H1 (cell line): ENCODE data around the gene GSDME. TPM values are rescaled to one million over a fixed set of nuclear protein-coding genes. Genes with fewer than 3 reads are reported as not detected.

Source experiments
- CTCF ChIA-PET: fragments of 300-600 bp; sonication (Branson Sonifier 250); formaldehyde crosslinking; loops from one replicate; lab custom pipeline; 2021; ENCODE audit not compliant: partially characterized antibody; lab: Charles Lee
- POLR2A ChIA-PET: fragments of 300-600 bp; sonication (Branson Sonifier 250); formaldehyde crosslinking; loops from one replicate; lab custom pipeline; 2021; ENCODE audit warnings: inconsistent platforms; ENCODE audit not compliant: partially characterized antibody; lab: Charles Lee
- DNase-seq, 2 experiments: peaks; one replicate each; pipeline versions ENCODE4 v3.0.0 to v3.0.0-alpha.2; 2010 to 2022; ENCODE audit warnings: low spot score in 2 of 2, low read depth in 1 of 2, mixed read lengths in 1 of 2
- FAIRE-seq: peaks from 2 replicates; lab custom pipeline; 2011; peaks lifted over from hg19 to GRCh38; lab: Jason Lieb, UNC
- H2AFZ ChIP-seq: 2 replicates; pipeline ENCODE4 v1.8.1; 2012; ENCODE audit warnings: low read length, inconsistent platforms
- H2AK5ac ChIP-seq: 2 replicates; pipeline ENCODE4 v1.6.1; 2013; ENCODE audit warnings: low read depth, low read length
- H2BK120ac ChIP-seq: replicated peaks from 2 replicates; pipeline ENCODE3; 2013; ENCODE audit warnings: low read depth, low read length, inconsistent platforms
- H2BK12ac ChIP-seq: 2 replicates; pipeline ENCODE4 v1.6.1; 2013; ENCODE audit warnings: low read depth, low read length
- H2BK15ac ChIP-seq: 2 replicates; pipeline ENCODE4 v1.6.1; 2013; ENCODE audit warnings: low read length
- H2BK20ac ChIP-seq: 2 replicates; pipeline ENCODE4 v1.6.1; 2013; ENCODE audit warnings: low read length
- H2BK5ac ChIP-seq: 2 replicates; pipeline ENCODE4 v1.6.1; 2013; ENCODE audit warnings: low read depth, low read length
- H3K14ac ChIP-seq: 2 replicates; pipeline ENCODE4 v1.6.1; 2013; ENCODE audit warnings: inconsistent platforms; ENCODE audit not compliant: insufficient read length
- H3K18ac ChIP-seq: 2 replicates; pipeline ENCODE4 v1.6.1; 2013; ENCODE audit warnings: low read length; ENCODE audit errors: extremely low read depth
- H3K23ac ChIP-seq: 2 replicates; pipeline ENCODE4 v1.6.1; 2013; ENCODE audit warnings: inconsistent platforms; ENCODE audit not compliant: insufficient read length
- H3K23me2 ChIP-seq: 2 replicates; pipeline ENCODE4 v1.6.1; 2013; ENCODE audit warnings: low read depth, low read length
- H3K27ac ChIP-seq: 2 replicates; pipeline ENCODE4 v1.6.1; 2011; ENCODE audit warnings: low read depth, low read length, inconsistent platforms
- H3K27me3 ChIP-seq, 4 experiments: replicated peaks in 1 of 4; 1 replicate in 1 of 4; 2 replicates in 3 of 4; pipeline versions ENCODE4 v1.6.1 to v1.8.1; 2011 to 2013; ENCODE audit warnings: low read length in 3 of 4, mild to moderate bottlenecking in 3 of 4, inconsistent platforms in 2 of 4, mixed read lengths in 2 of 4, moderate library complexity in 1 of 4; ENCODE audit not compliant: control insufficient read depth in 3 of 4, insufficient read depth in 3 of 4; ENCODE audit errors: extremely low read depth in 1 of 4
- H3K36me3 ChIP-seq, 4 experiments: 2 replicates each; pipeline versions ENCODE4 v1.6.1 to v1.8.1; 2011 to 2013; ENCODE audit warnings: mild to moderate bottlenecking in 4 of 4, low read length in 3 of 4, moderate library complexity in 2 of 4, control low read depth in 1 of 4, inconsistent platforms in 1 of 4; ENCODE audit not compliant: insufficient read depth in 4 of 4, control insufficient read depth in 2 of 4
- H3K4ac ChIP-seq: replicated peaks from 2 replicates; pipeline ENCODE3; 2013; ENCODE audit warnings: low read length, low read depth, mixed read lengths, inconsistent platforms; ENCODE audit not compliant: insufficient read length
- H3K4me1 ChIP-seq, 4 experiments: replicated peaks in 1 of 4; 1 replicate in 1 of 4; 2 replicates in 3 of 4; pipeline versions ENCODE4 v1.6.1 to v1.8.1; 2011 to 2013; ENCODE audit warnings: low read length in 3 of 4, inconsistent platforms in 2 of 4, mixed read lengths in 1 of 4; ENCODE audit not compliant: insufficient read depth in 4 of 4, control insufficient read depth in 3 of 4
- H3K4me2 ChIP-seq, 2 experiments: 2 replicates each; pipeline versions ENCODE4 v1.6.1 to v1.8.1; 2011 to 2013; ENCODE audit warnings: low read depth in 2 of 2, low read length in 2 of 2, control low read depth in 1 of 2, inconsistent platforms in 1 of 2, mild to moderate bottlenecking in 1 of 2; ENCODE audit not compliant: insufficient read depth in 1 of 2
- H3K4me3 ChIP-seq, 4 experiments: fragments of 200-600, 300-600 bp in 1 of 4; sonication (generic), shearing (Covaris generic), sonication (Bioruptor Twin) in 1 of 4; 2 replicates each; pipeline versions ENCODE4 v1.5.1 to v1.8.1; 2011 to 2016; ENCODE audit warnings: low read length in 4 of 4, low read depth in 3 of 4, control low read depth in 2 of 4, inconsistent platforms in 2 of 4, mild to moderate bottlenecking in 2 of 4, mixed read lengths in 1 of 4, moderate library complexity in 1 of 4; ENCODE audit not compliant: insufficient read depth in 2 of 4; ENCODE audit errors: extremely low read depth in 1 of 4
- H3K56ac ChIP-seq: replicated peaks from 2 replicates; pipeline ENCODE3; 2013; ENCODE audit warnings: low read depth, mild to moderate bottlenecking, mixed read lengths, low read length, inconsistent platforms; ENCODE audit not compliant: insufficient read length
- H3K79me1 ChIP-seq: 2 replicates; pipeline ENCODE4 v1.6.1; 2013; ENCODE audit warnings: low read depth, low read length, control low read depth
- H3K79me2 ChIP-seq, 2 experiments: 2 replicates each; pipeline versions ENCODE4 v1.6.1 to v1.8.1; 2012 to 2013; ENCODE audit warnings: low read length in 2 of 2, mild to moderate bottlenecking in 2 of 2, inconsistent platforms in 1 of 2; ENCODE audit not compliant: insufficient read depth in 2 of 2, control insufficient read depth in 1 of 2
- H3K9ac ChIP-seq, 4 experiments: replicated peaks in 1 of 4; 1 replicate in 1 of 4; 2 replicates in 3 of 4; pipeline versions ENCODE4 v1.6.1 to v1.8.1; 2011 to 2013; ENCODE audit warnings: low read depth in 3 of 4, low read length in 3 of 4, control low read depth in 2 of 4, mild to moderate bottlenecking in 2 of 4, moderate library complexity in 2 of 4, inconsistent platforms in 1 of 4; ENCODE audit errors: extremely low read depth in 1 of 4
- H3K9me3 ChIP-seq, 2 experiments: 2 replicates each; pipeline versions ENCODE4 v1.6.1 to v1.8.1; 2012 to 2013; ENCODE audit warnings: mild to moderate bottlenecking in 2 of 2, moderate library complexity in 2 of 2, control low read depth in 1 of 2, inconsistent platforms in 1 of 2, low read depth in 1 of 2, low read length in 1 of 2, mixed read lengths in 1 of 2; ENCODE audit not compliant: insufficient read depth in 2 of 2
- H4K20me1 ChIP-seq, 2 experiments: replicated peaks in 1 of 2; 2 replicates each; pipeline versions ENCODE3 to v1.8.1; 2011 to 2013; ENCODE audit warnings: inconsistent platforms in 2 of 2, low read length in 2 of 2, mild to moderate bottlenecking in 1 of 2; ENCODE audit not compliant: insufficient read depth in 2 of 2, control insufficient read depth in 1 of 2
- H4K5ac ChIP-seq: 2 replicates; pipeline ENCODE4 v1.6.1; 2013; ENCODE audit warnings: low read length, low read depth, mixed read lengths, inconsistent platforms; ENCODE audit not compliant: insufficient read length
- H4K8ac ChIP-seq: 2 replicates; pipeline ENCODE4 v1.8.0; 2013; ENCODE audit warnings: mild to moderate bottlenecking, moderate library complexity, low read length, inconsistent platforms; ENCODE audit not compliant: insufficient read depth; ENCODE audit errors: extremely low read depth
- H4K91ac ChIP-seq: replicated peaks from 2 replicates; pipeline ENCODE3; 2013; ENCODE audit warnings: low read length, mixed read lengths, inconsistent platforms; ENCODE audit not compliant: insufficient read length
- KDM1A ChIP-seq: fragments of 200-600, 300-600 bp; sonication (generic); IDR thresholded peaks from 2 replicates; pipeline ENCODE4 v1.7.1; 2016; ENCODE audit warnings: mild to moderate bottlenecking, low read length, borderline replicate concordance
- USF2 ChIP-seq: IDR thresholded peaks from 2 replicates; pipeline ENCODE4 v1.6.1; 2011; ENCODE audit warnings: low read length, improper control_type of control experiment
- WGBS, 2 experiments: shearing (Covaris generic) in 1 of 2; methylation state at CpG; one replicate each; pipeline versions ENCODE4 v1.1.6 to v1.1.7; 2013 to 2015; ENCODE audit warnings: low lambda C conversion rate in 2 of 2, mixed read lengths in 2 of 2, inconsistent platforms in 1 of 2, low coverage in 1 of 2, missing lambda C conversion rate in 1 of 2; ENCODE audit not compliant: insufficient replicate concordance in 2 of 2, insufficient coverage in 1 of 2, insufficient read length in 1 of 2; ENCODE audit errors: extremely low coverage in 1 of 2, missing lambda C conversion rate in 1 of 2; 5-methylcytosine and 5-hydroxymethylcytosine counted together
- polyA plus RNA-seq, 7 experiments: library from polyadenylated mRNA; depleted of rRNA in 3 of 7; stranded (reverse) in 5 of 7; unstranded in 2 of 7; fragments of >200 nt in 5 of 7; fragments of 200-250 nt in 2 of 7; gene quantifications; 1 replicate in 5 of 7; 2 replicates in 1 of 7; 4 replicates in 1 of 7; pipeline versions ENCODE4 v1.2.1 to v1.2.3, GENCODE V29; 2011 to 2013; ENCODE audit warnings: missing spikeins in 2 of 7, mixed read lengths in 2 of 7
- total RNA-seq: library from RNA; stranded (reverse); fragmentation: NEBNext Ultra II Directional; extraction: Animal tissue kit (Norgen Biotek cat#: 25700); gene quantifications from 2 replicates; pipeline ENCODE4 v1.2.1, GENCODE V29; 2021
- TF ChIP-seq, protein P1 (sequence below): IDR thresholded peaks from 2 replicates; pipeline ENCODE4 v1.6.1; 2012; ENCODE audit warnings: inconsistent platforms

The GSDME gene
- total and polyA plus RNA-seq, 2 of the 8 experiments (the other 6 are each of a cell fraction or from before 2014, with no cell fraction given): 5.4 to 7.6 TPM

DNA sequence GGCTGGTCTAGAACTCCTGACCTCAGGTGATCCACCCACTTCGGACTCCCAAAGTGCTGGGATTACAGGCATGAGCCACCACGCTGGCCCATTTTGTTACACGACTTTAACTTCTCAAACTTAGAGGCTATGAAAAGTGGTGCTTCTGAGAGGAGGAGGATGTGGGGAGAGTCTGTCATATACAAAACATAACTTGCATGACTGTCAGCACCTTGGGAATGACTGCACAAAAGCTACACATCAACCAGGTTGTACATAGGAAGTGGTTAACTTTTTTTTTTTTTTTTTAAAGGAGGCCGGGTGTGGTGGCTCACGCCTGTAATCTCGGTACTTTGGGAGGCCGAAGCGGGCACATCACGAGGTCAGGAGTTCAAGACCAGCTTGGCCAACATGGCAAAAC is 43.4 kb upstream of the GSDME start:
- no peaks in the 10 kb centered on the region for H3K27me3 ChIP-seq
- H2AK5ac ChIP-seq: no peak overlapping the region
- H3K79me1 ChIP-seq: no peaks in the 10 kb centered on the region
- peaks cover 0 to 2% (median 0%) of the 10 kb centered on the region in 4 experiments; a peak in 1 of 7 replicates for H3K4me1 ChIP-seq
- H3K9me3 ChIP-seq: no peaks in the 10 kb centered on the region
- no peaks in the 10 kb centered on the region for H3K79me2 ChIP-seq
- FAIRE-seq (no peak), DNase-seq (no peak)
- no peak overlapping the region for H4K91ac ChIP-seq
- H3K27ac ChIP-seq: no peak overlapping the region
- no peak overlapping the region for H2BK12ac ChIP-seq
- H3K4me2 ChIP-seq: no peak overlapping the region
- H2BK20ac ChIP-seq: no peak overlapping the region
- H2BK15ac ChIP-seq: no peak overlapping the region
- no peak overlapping the region for H4K8ac ChIP-seq
- no peak overlapping the region for H2BK120ac ChIP-seq
- no peak overlapping the region for H3K18ac ChIP-seq
- H3K36me3 ChIP-seq: peaks cover 0 to 4% (median 0%) of the 10 kb centered on the region in 4 experiments; a peak in 2 of 8 replicates
- no peaks in the 10 kb centered on the region for H4K20me1 ChIP-seq
- no peak overlapping the region for H3K23ac ChIP-seq
- TF ChIP-seq KDM1A (no peak), USF2 (no peak)
- TF ChIP-seq, protein P1, sequence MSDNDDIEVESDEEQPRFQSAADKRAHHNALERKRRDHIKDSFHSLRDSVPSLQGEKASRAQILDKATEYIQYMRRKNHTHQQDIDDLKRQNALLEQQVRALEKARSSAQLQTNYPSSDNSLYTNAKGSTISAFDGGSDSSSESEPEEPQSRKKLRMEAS: no peak
- H3K9ac ChIP-seq: no peak overlapping the region
- WGBS, 2 experiments: 87% methylated on average over 9 of the region's 9 CpGs; no CpG with 5 or more reads in 1 of the 2 experiments
- no peak overlapping the region for H4K5ac ChIP-seq
- H2BK5ac ChIP-seq: no peak overlapping the region
- peaks cover 2% of the 10 kb centered on the region; the same call in 1 of the 2 replicates for H3K23me2 ChIP-seq
- H3K14ac ChIP-seq: no peak overlapping the region
- H3K4ac ChIP-seq: no peak overlapping the region
- CTCF ChIA-PET: interaction anchor here (0.6 to 3.8 kb wide), 4 partner anchors 9 to 298 kb away, joined by 3 to 21 read pairs (median 4); no protein-coding TSS in a partner anchor
- H3K56ac ChIP-seq: no peak overlapping the region
- H3K4me3 ChIP-seq: no peak overlapping the region
- H2AFZ ChIP-seq: no peak overlapping the region
- POLR2A ChIA-PET: no interaction called here
